ENCODE measurements around the gene OLFML2A.

Gene OLFML2A

DNA sequence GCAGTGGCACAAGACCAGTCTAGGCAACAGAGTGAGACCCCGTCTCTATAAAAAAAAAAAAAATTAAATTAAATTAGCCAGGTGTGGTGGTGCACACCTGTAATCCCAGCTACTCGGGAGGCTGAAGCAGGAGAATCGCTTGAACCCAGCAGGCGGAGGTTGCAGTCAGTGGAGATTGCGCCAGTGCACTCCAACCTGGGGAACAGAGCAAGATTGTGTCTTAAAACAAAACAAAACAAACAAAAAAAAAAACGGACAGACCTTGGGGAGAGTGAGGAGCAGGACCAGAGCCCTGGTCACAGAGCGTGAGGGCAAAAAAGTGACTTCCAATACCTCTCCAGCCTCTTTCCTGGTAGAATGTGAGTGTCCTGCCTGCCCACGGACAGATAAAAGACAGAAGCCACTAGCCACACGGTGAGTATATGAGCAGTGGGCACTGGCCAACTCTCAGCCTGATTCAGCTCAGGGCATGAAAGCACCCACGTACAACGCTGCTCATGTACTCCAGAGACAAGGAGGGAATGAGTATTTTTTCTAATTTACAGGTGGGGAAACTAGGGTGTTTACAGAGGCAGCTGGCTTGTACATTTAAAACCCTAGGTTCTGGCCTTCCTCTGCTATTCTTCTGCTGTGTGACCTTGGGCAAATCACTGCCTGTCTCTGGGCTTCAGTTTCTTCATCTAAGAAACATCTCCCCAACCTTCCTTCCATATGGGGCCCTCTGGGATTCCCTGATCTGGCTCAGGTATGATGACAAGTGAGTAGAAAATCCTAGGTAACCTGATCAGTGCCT, 1.8 kb downstream of the OLFML2A start:
- DNase-seq (ENCODE audit: low read depth), result no peak

GRCh38 chr9:124779368-124780059, 2.6 kb downstream of the OLFML2A start:
- DNase-seq (ENCODE audit: low read depth), result no peak

DNA sequence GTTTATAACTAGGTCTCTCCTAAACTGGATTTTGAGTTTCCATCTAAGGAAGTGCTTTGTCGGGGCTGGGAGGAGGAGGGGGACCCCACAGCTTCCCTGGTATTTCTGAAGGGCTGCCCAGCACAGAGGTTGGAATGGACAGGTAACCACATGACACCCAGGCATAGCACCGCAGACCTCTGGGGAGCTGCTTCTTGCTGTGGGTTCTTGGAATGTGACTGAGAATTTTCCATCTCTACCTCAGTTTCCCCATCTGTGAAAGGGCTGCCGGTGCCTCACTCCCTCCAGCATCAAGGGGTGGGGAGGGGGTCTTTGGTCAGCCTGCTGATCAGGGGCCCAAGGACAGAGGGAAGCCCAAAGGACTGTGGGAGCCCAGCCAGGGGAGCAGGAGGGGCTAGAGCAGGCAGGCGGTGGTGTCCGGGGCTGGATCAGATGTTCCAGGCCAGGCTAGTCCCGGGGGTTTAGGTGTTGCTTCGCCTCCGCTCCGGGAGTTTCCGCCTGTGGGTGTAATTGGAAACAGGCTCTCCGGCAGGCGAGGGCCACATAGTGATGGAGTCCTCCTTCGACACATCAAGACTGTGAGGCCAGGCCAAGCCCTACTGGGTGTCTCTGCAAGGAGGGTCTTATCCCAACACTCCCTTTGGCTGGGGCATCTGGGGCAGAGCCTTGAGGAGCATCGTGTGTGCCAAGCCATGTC, 3.3 kb downstream of the OLFML2A start:
- no peak for DNase-seq (ENCODE audit: low read depth)

DNA sequence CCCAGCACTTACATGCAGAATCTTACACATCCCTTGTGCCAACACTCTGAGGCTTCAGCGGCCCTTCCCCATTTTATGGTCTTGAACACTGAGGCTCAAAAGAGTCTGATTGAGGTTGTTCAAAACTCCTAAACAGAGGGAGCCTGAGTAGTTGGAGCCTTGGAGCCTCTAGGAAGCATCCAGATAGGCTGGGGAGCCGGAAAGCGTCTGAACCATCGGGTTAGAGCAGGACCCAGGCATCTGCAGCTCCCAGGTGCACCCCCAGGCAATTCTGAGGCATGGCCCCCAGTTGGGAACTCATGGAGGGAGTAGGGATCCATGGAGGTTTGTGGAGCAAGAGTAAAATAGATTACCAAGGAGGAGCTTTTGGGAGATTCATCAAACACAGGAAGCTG, 3.8 kb downstream of the OLFML2A start:
- no peak for DNase-seq (ENCODE audit: low read depth)

DNA sequence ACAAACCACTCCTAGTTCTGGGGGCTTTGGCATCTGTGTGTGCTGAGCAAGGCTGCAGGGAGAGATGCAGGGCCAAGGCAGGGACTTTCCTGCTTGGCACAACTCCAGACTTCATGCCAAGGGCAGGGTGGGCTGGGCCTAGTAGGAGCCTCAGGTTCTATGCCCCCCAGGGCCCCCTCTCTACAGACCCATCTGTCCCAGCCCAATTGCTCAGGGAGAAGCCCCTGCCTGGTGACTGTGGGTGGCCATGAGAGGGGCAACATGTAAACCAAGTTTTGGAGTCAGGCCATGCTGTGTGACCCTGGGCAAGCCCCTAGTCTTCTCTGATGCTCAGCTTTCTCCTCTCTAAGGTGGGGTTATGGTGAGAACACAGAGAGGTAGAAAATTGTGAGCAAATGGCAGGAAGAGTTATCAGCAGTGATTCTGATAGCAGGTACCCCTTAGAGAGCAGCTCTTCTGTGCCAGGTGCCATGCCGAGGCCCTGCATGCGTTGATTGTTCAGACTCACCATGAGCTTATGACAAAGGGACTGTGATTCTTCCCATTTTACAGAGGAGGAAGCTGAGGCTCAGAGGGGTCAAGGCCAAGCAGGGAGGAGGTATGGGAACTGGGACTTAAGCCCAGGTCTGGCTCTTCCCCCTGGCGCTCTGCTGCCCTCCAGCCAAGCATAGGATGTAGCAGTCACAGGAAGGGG, 5.2 kb downstream of the OLFML2A start:
- DNase-seq (ENCODE audit: low read depth), result no peak

DNA sequence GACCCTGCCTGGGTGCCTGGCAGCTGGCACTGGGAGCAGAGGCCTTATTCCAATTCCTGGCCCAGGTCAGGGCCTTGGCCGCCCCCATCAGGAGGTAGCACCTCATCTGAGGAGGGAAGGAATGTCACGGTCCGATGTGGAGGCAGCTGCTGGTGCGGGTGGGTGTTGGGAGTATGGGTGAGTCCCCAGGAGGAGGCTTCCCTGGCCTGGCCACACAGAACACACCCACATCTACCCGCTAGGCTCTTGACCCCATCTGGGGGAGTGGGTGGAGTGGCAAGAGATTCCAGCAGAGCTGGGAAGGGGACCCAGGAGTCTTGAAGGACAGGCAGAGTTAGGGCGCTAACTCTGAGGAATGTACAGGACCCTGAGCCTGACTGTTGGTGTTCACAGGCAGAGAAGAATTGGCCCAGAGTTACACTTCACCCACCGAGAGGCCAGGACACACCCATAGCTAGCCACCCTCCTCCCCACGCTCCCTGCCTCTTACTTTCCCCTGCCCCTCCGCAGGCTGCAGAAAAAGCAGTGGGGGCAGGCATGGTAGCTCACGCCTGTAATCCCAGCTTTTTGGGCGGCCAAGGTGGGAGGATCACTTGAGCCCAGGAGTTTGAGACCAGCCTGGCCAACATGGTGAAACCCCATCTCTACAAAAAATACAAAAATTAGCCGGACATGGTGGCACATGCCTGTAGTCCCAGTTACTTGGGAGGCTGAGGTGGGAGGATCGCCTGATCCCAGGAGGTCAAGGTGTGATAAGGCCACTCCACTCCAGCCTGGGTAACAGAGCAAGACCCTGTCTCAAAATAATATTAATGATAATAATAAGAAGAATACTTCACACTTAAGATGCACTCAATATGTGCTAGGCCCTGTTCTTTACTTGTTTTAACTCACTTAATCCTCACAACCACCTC, 6.0 kb downstream of the OLFML2A start:
- no peak for DNase-seq (ENCODE audit: low read depth)

- DNase-seq (ENCODE audit: low read depth), result no peak
These were observed 6.9 kb downstream of the OLFML2A start for GRCh38 chr9:124783830-124784229.

- DNase-seq (ENCODE audit: low read depth), result no peak
These were observed 7.6 kb downstream of the OLFML2A start for GRCh38 chr9:124784509-124784908.

- no peak for DNase-seq (ENCODE audit: low read depth)
These were observed 10.1 kb downstream of the OLFML2A start for GRCh38 chr9:124786881-124787573.

DNA sequence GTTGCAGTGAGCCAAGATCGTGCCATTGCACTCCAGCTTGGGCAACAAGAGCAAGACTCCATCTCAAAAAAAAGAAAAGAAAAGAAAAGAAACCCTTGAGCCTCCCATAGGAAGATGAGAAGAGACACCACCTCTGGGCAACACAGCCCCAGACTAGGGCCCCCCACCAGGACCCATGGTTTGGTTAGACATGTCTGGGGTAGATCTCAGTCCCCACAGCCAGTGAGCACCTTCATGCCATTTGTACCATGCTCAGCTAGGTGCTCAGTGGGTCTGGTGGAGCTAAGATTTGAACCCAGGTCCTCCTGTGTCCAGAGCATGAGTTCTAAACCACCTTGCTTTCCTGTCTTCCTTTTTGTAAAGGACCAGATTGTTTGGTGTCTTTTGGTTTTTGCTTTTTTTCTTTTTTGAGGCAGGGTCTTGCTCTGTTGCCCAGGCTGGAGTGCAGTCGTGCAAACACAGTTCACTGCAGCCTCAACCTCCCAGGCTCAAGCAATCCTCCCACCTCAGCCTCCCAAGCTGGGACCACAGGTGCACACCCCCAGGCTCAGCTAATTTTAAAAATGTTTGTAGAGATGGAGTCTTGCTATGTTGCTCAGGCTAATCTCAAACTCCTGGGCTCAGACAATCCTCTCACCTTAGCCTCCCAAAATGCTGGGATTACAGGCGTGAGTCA, 11.7 kb downstream of the OLFML2A start:
- DNase-seq (ENCODE audit: low read depth), result no peak

DNA sequence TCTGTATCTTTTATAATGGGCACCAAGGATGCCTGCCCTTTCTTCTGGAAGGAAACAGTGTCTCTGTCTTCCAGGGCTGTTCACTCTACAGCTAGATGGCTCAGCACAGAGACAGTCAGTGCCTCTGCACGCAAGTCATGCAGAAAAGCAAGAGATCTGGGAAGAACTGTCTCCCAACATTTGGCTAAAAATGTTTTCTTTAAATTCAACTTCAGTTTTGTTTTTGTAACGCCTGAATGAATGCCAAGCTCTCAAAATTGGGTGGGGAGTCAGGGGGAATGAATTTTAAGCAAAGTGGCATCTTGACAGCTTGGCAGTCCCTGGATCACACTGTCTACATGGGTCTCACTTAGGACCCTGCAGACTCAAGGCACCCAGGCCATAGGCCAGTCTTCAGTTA, 12.6 kb downstream of the OLFML2A start:
- DNase-seq (ENCODE audit: low read depth), result no peak

DNA sequence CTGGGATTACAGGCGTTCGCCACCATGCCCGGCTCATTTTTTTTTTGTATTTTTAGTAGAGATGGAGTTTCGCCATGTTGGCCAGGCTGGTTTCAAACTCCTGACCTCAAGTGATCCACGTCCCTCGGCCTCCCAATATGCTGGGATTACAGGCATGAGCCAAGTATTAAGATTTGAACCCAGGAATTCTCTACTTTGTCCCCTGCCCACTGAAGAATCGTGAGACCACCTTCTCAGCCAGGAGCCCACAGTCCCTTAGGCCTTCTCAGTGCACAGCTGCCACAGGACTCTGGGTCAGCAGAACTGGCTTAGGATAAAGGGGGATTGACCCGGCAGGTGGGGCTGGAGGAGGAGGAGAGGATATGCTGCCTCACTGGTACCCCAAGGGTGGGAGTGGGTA, 13.4 kb downstream of the OLFML2A start:
- DNase-seq (ENCODE audit: low read depth), result no peak

DNA sequence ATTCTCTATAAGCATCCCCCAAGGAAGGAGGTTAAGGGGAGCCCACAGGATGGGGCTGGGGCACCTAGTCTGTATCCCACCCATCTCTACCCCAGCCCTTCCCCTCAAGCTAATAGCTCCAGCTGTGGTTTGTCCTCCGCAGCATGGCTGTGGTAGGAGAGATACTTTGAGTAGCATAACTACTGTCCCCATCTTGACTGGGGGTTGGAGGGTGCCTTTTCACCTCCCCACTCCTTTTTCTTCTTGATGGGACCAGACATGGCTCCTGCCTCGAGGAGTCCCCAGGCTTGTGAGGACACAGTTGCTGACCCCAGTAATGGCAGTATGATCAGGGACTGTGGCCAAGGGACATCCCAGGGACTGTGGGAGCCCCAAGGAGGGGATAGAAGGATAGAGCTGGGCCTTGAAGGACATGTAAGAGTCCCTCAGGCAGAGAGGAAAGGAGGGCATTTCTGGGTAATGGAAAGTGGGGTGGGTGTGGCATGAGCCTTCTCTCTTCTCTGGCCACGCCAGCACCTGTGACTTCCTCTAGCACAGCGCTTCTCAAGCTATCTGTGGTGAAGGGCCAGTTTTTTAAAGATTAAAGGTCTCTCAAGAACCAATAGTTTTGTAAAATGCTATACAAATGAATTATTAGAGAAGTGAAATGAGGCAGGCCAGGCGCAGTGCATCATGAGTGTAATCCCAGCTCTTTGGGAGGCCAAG, 14.0 kb downstream of the OLFML2A start:
- no peak for DNase-seq (ENCODE audit: low read depth)

DNA sequence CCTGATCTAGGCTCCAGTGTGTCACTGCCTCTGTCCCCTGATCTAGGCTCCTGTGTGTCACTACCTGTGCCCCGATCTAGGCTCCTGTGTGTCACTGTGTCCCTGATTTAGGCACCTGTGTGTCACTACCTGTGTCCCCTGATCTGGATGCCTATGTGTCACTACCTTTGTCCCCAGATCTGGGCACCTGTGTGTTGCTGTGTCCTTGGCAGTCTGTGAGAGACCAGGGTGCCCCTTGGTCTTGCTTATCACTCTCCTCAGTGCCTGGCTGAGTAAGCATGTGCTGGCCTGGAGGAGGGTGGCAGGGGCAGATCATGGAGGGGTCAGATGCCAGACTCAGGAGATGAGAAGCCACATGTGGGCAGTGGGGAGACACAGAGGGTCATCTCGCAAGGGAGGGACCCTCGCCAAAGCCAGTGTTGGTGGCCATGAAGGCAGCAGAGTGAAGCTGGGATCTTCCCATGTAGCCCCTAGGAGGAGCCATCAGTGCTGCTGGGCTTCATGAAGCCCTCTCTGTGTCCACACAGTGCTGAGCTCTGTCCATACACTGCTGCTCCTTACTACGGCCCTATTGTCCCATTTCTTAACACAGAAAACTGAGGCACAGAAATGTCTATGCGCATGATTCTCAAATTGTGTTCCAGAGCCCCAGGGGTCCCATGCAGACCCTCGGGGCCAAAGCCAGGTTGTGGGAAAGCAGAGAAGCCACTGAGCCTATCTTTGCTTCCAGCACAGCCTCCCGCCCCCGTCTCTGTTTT, 15.5 kb downstream of the OLFML2A start:
- no peak for DNase-seq (ENCODE audit: low read depth)

- DNase-seq (ENCODE audit: low read depth), result no peak
These were observed 16.1 kb downstream of the OLFML2A start for GRCh38 chr9:124793015-124793541.

- DNase-seq (ENCODE audit: low read depth), result no peak
These were observed 18.1 kb downstream of the OLFML2A start for GRCh38 chr9:124794902-124795491.

- no peak for DNase-seq (ENCODE audit: low read depth)
These were observed 19.0 kb downstream of the OLFML2A start for GRCh38 chr9:124795881-124796431.

All from T follicular helper cell (primary cell).